ENCODE results near the gene TMEM156.

Gene TMEM156

DNA sequence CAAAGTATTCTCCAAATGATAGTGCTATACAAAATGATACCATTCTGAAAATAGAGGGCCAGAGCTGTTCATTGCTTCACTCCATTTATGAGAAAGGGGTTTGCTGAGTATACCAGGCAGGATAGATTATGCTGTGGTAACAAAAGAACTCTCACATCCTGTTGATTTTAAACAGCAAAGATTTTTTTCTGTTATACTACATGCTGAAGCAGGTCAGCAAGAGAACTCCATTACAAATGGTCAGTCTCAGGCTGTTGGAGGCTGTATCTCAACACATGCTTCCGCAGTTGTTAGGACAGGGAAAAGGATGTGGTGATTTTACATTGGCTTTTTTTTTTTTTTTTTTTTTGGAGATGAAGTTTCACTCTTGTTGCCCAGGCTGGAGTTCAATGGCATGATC, 16.1 kb upstream of the TMEM156 start:
- TF ChIP-seq GATA3 (IDR thresholded peaks at IDR 0.05; ENCODE audit: low read depth, low read length) (no peak), GATA2 (IDR thresholded peaks at IDR 0.05; ENCODE audit: low read depth, low read length) (no peak)

- TF ChIP-seq GATA3 (IDR thresholded peaks at IDR 0.05; ENCODE audit: low read depth, low read length), result no peak
- no peak for TF ChIP-seq GATA2 (IDR thresholded peaks at IDR 0.05; ENCODE audit: low read depth, low read length)
These were observed 15.5 kb upstream of the TMEM156 start for GRCh38 chr4:39047681-39048080.

GRCh38 chr4:39046249-39046648, 14.0 kb upstream of the TMEM156 start:
- TF ChIP-seq GATA3 (IDR thresholded peaks at IDR 0.05; ENCODE audit: low read depth, low read length) (no peak), GATA2 (IDR thresholded peaks at IDR 0.05; ENCODE audit: low read depth, low read length) (no peak)

- TF ChIP-seq GATA2 (IDR thresholded peaks at IDR 0.05; ENCODE audit: low read depth, low read length), result no peak
- no peak for TF ChIP-seq GATA3 (IDR thresholded peaks at IDR 0.05; ENCODE audit: low read depth, low read length)
These were observed 13.6 kb upstream of the TMEM156 start for GRCh38 chr4:39045827-39046221.

- TF ChIP-seq GATA2 (IDR thresholded peaks at IDR 0.05; ENCODE audit: low read depth, low read length) (no peak), GATA3 (IDR thresholded peaks at IDR 0.05; ENCODE audit: low read depth, low read length) (no peak)
These were observed 13.0 kb upstream of the TMEM156 start for GRCh38 chr4:39044956-39045826.

- TF ChIP-seq GATA2 (IDR thresholded peaks at IDR 0.05; ENCODE audit: low read depth, low read length) (no peak), GATA3 (IDR thresholded peaks at IDR 0.05; ENCODE audit: low read depth, low read length) (no peak)
These were observed 12.3 kb upstream of the TMEM156 start for GRCh38 chr4:39044364-39044955.

DNA sequence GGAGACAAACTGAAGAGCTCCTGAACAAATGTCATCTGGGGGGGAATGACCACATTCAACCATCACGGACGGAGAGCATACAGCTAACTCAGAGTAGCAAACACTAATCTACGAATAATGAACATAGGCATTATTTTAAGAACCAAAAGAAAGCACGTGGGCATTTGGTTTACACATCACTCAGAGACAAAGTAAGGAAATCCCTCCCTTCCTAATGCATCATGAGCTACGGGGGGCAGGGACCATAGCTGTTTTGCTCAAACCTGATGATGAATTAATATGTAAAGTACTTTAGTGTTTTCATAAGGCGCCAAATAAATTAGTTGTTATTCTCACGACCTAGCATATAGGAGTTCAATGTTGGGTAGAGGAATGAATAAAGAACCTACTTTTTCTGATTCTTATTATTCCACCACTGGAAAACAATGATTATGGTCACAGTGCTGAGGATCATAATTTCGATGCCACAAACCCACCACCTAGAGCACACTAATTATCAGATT, 11.7 kb upstream of the TMEM156 start:
- TF ChIP-seq GATA2 (IDR thresholded peaks at IDR 0.05; ENCODE audit: low read depth, low read length) (no peak), GATA3 (IDR thresholded peaks at IDR 0.05; ENCODE audit: low read depth, low read length) (no peak)

DNA sequence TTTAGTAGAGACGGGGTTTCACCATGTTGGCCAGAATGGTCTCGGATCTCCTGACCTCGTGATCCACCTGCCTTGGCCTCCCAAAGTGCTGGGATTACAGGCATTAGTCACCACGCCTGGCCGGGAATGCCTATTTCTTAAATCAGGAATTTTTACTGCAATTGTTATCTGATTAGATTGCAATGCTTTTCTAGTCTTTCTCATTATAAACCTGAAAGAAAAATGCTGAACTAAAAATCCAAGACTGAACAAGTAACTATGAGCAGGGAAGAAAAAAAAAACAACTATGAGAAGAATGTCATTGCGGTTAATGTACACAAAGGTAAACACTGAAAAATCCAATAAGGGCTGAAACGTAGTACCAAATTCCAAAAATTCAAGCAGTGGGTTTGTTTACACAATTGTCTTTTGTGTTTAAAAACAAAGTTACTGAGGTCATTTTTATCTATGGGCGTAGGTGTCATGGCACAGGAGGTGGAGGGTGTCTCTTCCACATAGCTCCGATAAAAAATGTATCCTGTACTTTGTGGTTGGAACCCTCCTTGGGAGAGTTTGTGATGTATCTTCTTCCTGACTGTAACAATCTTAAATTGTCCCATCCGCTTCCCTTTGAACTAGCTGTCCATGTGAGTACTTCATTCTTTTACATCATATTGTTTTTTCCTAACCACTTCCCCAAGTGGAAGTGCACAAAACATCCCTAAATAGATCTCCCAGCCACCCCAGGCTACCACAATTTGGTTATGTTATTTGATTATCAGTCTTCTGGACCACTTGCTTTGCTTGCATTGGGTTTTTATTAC, 11.1 kb upstream of the TMEM156 start:
- TF ChIP-seq GATA2 (IDR thresholded peaks at IDR 0.05; ENCODE audit: low read depth, low read length) (no peak), GATA3 (IDR thresholded peaks at IDR 0.05; ENCODE audit: low read depth, low read length) (no peak)

GRCh38 chr4:39042366-39042765, 10.2 kb upstream of the TMEM156 start:
- TF ChIP-seq GATA3 (IDR thresholded peaks at IDR 0.05; ENCODE audit: low read depth, low read length) (no peak), GATA2 (IDR thresholded peaks at IDR 0.05; ENCODE audit: low read depth, low read length) (no peak)

GRCh38 chr4:39039108-39039507, 6.9 kb upstream of the TMEM156 start:
- TF ChIP-seq GATA2 (IDR thresholded peaks at IDR 0.05; ENCODE audit: low read depth, low read length) (no peak), GATA3 (IDR thresholded peaks at IDR 0.05; ENCODE audit: low read depth, low read length) (no peak)

- TF ChIP-seq GATA3 (IDR thresholded peaks at IDR 0.05; ENCODE audit: low read depth, low read length) (no peak), GATA2 (IDR thresholded peaks at IDR 0.05; ENCODE audit: low read depth, low read length) (no peak)
These were observed 5.7 kb upstream of the TMEM156 start for GRCh38 chr4:39037941-39038340.

GRCh38 chr4:39037491-39037825, 5.2 kb upstream of the TMEM156 start:
- TF ChIP-seq GATA3 (IDR thresholded peaks at IDR 0.05; ENCODE audit: low read depth, low read length), result no peak
- TF ChIP-seq GATA2 (IDR thresholded peaks at IDR 0.05; ENCODE audit: low read depth, low read length), result no peak

- TF ChIP-seq GATA2 (IDR thresholded peaks at IDR 0.05; ENCODE audit: low read depth, low read length) (no peak), GATA3 (IDR thresholded peaks at IDR 0.05; ENCODE audit: low read depth, low read length) (no peak)
These were observed 4.0 kb upstream of the TMEM156 start for GRCh38 chr4:39036172-39036571.

- no peak for TF ChIP-seq GATA2 (IDR thresholded peaks at IDR 0.05; ENCODE audit: low read depth, low read length)
- TF ChIP-seq GATA3 (IDR thresholded peaks at IDR 0.05; ENCODE audit: low read depth, low read length), result no peak
These were observed 1.5 kb downstream of the TMEM156 start for GRCh38 chr4:39030725-39031124.
